ENCODE data around the gene PCMTD2. TPM values are rescaled to one million over a fixed set of nuclear protein-coding genes. Genes with fewer than 3 reads are reported as not detected.

PCMTD2 gene
- total and polyA plus RNA-seq, 2 experiments from 2014 or later: 33.8 to 76.1 TPM

DNA sequence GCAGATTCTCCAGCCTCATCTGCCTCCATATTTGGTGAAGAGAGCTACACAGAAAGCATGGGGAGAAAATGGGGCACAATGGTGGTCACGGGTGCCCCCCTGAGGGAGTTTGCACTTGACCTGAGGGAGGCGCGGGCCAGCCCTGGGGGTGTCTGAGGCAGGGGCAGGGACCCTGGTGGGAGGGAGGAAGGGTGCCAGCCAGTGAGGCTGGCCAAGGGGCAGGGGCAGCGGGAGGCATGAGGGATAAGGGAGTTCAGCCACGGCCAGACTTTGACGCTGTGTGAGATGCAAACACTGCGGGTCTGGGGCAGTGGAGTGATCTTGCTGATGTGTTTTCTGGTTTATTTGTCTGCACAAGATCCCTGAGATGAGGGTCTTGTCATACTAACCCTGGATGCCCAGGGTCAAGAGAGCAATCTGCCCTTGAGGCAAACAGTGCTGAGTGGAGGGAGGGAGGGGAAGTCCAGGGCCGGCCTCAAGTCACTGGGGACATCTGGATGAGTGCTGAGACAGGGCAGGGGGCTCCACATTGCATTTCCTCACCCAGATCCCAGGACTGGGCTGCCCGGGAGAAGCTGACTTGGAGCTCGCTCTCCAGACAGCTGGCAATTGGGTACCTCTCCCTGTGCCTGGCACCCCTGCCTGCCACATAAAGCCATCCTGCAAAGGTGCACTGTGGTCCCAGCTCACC, 8.8 kb upstream of the PCMTD2 start (continued):
- TF ChIP-seq, protein P1, sequence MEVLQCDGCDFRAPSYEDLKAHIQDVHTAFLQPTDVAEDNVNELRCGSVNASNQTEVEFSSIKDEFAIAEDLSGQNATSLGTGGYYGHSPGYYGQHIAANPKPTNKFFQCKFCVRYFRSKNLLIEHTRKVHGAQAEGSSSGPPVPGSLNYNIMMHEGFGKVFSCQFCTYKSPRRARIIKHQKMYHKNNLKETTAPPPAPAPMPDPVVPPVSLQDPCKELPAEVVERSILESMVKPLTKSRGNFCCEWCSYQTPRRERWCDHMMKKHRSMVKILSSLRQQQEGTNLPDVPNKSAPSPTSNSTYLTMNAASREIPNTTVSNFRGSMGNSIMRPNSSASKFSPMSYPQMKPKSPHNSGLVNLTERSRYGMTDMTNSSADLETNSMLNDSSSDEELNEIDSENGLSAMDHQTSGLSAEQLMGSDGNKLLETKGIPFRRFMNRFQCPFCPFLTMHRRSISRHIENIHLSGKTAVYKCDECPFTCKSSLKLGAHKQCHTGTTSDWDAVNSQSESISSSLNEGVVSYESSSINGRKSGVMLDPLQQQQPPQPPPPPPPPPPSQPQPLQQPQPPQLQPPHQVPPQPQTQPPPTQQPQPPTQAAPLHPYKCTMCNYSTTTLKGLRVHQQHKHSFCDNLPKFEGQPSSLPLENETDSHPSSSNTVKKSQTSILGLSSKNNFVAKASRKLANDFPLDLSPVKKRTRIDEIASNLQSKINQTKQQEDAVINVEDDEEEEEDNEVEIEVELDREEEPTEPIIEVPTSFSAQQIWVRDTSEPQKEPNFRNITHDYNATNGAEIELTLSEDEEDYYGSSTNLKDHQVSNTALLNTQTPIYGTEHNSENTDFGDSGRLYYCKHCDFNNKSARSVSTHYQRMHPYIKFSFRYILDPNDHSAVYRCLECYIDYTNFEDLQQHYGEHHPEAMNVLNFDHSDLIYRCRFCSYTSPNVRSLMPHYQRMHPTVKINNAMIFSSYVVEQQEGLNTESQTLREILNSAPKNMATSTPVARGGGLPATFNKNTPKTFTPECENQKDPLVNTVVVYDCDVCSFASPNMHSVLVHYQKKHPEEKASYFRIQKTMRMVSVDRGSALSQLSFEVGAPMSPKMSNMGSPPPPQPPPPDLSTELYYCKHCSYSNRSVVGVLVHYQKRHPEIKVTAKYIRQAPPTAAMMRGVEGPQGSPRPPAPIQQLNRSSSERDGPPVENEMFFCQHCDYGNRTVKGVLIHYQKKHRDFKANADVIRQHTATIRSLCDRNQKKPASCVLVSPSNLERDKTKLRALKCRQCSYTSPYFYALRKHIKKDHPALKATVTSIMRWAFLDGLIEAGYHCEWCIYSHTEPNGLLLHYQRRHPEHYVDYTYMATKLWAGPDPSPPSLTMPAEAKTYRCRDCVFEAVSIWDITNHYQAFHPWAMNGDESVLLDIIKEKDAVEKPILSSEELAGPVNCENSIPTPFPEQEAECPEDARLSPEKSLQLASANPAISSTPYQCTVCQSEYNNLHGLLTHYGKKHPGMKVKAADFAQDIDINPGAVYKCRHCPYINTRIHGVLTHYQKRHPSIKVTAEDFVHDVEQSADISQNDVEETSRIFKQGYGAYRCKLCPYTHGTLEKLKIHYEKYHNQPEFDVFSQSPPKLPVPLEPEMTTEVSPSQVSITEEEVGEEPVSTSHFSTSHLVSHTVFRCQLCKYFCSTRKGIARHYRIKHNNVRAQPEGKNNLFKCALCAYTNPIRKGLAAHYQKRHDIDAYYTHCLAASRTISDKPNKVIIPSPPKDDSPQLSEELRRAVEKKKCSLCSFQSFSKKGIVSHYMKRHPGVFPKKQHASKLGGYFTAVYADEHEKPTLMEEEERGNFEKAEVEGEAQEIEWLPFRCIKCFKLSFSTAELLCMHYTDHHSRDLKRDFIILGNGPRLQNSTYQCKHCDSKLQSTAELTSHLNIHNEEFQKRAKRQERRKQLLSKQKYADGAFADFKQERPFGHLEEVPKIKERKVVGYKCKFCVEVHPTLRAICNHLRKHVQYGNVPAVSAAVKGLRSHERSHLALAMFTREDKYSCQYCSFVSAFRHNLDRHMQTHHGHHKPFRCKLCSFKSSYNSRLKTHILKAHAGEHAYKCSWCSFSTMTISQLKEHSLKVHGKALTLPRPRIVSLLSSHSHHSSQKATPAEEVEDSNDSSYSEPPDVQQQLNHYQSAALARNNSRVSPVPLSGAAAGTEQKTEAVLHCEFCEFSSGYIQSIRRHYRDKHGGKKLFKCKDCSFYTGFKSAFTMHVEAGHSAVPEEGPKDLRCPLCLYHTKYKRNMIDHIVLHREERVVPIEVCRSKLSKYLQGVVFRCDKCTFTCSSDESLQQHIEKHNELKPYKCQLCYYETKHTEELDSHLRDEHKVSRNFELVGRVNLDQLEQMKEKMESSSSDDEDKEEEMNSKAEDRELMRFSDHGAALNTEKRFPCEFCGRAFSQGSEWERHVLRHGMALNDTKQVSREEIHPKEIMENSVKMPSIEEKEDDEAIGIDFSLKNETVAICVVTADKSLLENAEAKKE (CRISPR knock-in tag; IDR thresholded peaks at IDR 0.05): no peak
- TF ChIP-seq, protein P2, sequence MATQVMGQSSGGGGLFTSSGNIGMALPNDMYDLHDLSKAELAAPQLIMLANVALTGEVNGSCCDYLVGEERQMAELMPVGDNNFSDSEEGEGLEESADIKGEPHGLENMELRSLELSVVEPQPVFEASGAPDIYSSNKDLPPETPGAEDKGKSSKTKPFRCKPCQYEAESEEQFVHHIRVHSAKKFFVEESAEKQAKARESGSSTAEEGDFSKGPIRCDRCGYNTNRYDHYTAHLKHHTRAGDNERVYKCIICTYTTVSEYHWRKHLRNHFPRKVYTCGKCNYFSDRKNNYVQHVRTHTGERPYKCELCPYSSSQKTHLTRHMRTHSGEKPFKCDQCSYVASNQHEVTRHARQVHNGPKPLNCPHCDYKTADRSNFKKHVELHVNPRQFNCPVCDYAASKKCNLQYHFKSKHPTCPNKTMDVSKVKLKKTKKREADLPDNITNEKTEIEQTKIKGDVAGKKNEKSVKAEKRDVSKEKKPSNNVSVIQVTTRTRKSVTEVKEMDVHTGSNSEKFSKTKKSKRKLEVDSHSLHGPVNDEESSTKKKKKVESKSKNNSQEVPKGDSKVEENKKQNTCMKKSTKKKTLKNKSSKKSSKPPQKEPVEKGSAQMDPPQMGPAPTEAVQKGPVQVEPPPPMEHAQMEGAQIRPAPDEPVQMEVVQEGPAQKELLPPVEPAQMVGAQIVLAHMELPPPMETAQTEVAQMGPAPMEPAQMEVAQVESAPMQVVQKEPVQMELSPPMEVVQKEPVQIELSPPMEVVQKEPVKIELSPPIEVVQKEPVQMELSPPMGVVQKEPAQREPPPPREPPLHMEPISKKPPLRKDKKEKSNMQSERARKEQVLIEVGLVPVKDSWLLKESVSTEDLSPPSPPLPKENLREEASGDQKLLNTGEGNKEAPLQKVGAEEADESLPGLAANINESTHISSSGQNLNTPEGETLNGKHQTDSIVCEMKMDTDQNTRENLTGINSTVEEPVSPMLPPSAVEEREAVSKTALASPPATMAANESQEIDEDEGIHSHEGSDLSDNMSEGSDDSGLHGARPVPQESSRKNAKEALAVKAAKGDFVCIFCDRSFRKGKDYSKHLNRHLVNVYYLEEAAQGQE (IDR thresholded peaks at IDR 0.05; ENCODE audit: unreplicated experiment): no peak

DNA sequence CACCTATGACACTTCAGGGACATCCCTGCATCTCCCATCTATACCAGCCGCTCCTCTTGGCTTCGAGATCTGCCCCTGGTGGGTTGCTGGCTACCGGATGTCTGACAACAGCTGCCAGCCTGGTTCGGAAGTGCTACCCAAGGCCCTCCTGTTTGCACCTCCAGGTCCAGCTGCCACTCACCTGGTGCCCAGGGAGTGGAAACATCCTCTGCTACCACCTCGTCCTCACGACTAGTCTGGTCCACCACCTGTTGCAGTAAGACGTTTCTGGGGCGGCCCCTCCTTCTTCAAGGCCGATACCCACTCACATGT, 8.3 kb upstream of the PCMTD2 start:
- Histone ChIP-seq H4K20me1 (replicated peaks; ENCODE audit: insufficient read depth) (no peaks in the 10 kb centered on the region), H3K4me1 (ENCODE audit: insufficient read depth) (no peaks in the 10 kb centered on the region), H3K27ac (ENCODE audit: low read depth) (no peak overlapping the region), H2AFZ (no peak overlapping the region), H3F3A (replicated peaks; ENCODE audit: low read depth) (no peaks in the 10 kb centered on the region), H3K4me3 (no peak overlapping the region), H3K4me2 (no peak overlapping the region), H3K9me2 (ENCODE audit: insufficient read depth) (no peaks in the 10 kb centered on the region), H3K79me2 (replicated peaks; ENCODE audit: insufficient read depth) (no peaks in the 10 kb centered on the region), H3K27me3 (ENCODE audit: insufficient read depth) (no peaks in the 10 kb centered on the region), H3K36me3 (ENCODE audit: insufficient read depth) (no peaks in the 10 kb centered on the region)
- Mint-ChIP-seq H3K27ac (no peak overlapping the region), H3K4me1 (no peaks in the 10 kb centered on the region), H3K9me3 (no peaks in the 10 kb centered on the region), H3K36me3 (ENCODE audit: low read depth) (no peaks in the 10 kb centered on the region), H3K27me3 (ENCODE audit: insufficient read depth, low read depth, poor library complexity) (peaks cover 13% of the 10 kb centered on the region), H3K4me3 (no peak overlapping the region)
- DNase-seq (ENCODE audit: low spot score) (no peak), ATAC-seq (no peak)
- no peak for TF ChIP-seq EZH2 (IDR thresholded peaks at IDR 0.05; ENCODE audit: low read depth, unreplicated experiment)
